Posterior vena cava (tissue), 2 donors: ENCODE results near the gene YTHDC2. TPM values are rescaled to one million over a fixed set of nuclear protein-coding genes. Genes with fewer than 3 reads are reported as not detected.
A peak's percentile ranks its signal among the peaks of the same experiment; 100 is the strongest.

Experiments
- DNase-seq: peaks from one replicate; pipeline ENCODE4 v3.0.0-alpha.2; 2020; ENCODE audit warnings: low spot score
- intact Hi-C, 2 donors: fragments of 100-400 bp; cut with DNase I; formaldehyde crosslinking; loops; one replicate each; pipeline versions ENCODE4 v1.14.1 to v1.14.2; 2022 to 2023
- long read RNA-seq, 2 donors: library from polyadenylated mRNA; unstranded; transcript quantifications; one replicate each; pipeline ENCODE4 v2.0.0, GENCODE V29; 2020 to 2021
- total RNA-seq, 2 donors: library from RNA; stranded (reverse); fragmentation: NEBNext Ultra II Directional; extraction: Animal tissue kit (Norgen Biotek cat#: 25700); gene quantifications; one replicate each; pipeline ENCODE4 v1.2.1, GENCODE V29; 2021
- donor health status: DM: yes; HTN: yes; CAD: no.
- donor health status: DM: yes; HTN: yes; CAD: no.

Gene YTHDC2
- 10 to 100 TPM; 20.9 to 23.0 TPM for total RNA-seq
- long read RNA-seq, donor 1, partial matches to known transcripts: 6 of 9 reads
- long read RNA-seq, donor 1, other reads (novel, unspliced or antisense): 2 of 9 reads
- long read RNA-seq, donor 2, partial matches to known transcripts: 23 of 27 reads
- long read RNA-seq, donor 2, other reads (novel, unspliced or antisense): 4 of 27 reads

DNA sequence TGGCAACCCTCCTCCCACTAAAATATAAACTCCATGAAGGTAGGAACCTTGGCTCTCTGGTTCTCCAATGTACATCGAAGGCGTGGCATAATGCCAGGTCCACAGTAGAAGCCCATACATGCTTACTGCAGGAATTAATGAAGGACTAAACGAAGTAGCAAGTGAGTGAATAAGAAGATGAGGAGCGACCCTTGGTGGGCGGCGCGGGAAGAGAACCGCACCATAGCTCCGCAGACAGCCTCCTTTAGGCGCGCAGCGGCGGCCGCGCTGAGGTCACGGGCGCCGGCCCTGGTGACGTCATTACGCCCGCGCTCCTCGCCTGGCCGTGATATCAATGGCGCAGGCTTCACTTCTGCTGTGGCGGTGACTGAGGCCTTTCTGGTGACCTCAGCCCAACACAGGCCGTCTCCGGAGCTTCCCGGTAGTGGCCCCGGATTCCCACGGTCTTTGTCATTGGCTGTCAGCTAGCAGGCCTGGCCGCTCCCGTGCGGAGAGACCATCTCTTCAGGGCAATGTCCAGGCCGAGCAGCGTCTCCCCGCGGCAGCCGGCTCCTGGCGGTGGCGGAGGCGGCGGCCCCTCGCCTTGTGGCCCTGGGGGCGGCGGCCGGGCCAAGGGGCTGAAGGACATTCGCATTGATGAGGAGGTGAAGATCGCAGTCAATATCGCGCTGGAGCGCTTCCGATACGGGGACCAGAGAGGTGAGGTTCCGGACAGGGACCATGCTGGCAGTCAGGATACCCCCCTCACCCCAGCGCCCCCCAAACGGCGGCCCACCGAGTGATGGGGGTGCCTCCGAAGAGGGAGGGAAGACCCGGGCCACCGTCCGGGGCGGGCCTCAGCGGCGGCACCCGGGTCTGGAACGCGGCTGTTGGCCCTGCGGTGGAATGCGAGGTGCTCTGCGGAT lies at the start of gene YTHDC2:
Gene YTHDC2 (plus strand): TSS at position 311 of the 905 bp plus-strand sequence. CDS start 202 bp downstream, at position 513.
- DNase-seq: peak; percentile 96
- intact Hi-C loops: no loop called here

DNA sequence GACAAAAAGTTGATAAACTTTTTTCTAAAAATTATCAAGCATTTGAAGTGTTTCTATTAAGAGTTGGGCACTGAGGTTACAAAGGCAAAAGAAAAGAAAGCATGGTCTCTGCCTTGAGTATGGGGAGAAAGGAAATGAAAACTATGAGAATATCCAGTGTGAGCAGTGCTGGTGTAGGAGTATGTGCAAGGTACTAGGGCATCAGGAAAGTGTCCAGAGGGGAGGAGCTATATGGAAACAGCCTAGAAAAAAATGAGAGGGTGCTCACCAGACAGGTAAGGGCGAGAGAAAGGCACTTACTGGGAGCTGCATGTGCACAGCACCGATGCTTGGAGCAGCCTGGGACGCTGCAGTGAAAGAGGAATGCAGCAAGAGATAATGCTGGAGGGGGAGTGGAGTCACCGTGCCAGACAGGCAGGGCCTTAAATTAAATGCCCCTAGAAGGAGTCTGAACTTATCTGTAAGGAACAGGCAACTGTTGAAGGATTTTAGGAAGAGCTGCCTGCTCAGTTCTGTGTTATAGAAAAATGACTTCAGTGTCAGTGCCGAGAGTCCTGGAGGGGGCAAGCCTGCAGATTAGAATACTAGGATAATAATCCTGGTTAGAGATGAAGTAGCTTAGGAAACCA lies 39.3 kb upstream of the YTHDC2 start:
- no peak for DNase-seq
- intact Hi-C loops: no loop called here

DNA sequence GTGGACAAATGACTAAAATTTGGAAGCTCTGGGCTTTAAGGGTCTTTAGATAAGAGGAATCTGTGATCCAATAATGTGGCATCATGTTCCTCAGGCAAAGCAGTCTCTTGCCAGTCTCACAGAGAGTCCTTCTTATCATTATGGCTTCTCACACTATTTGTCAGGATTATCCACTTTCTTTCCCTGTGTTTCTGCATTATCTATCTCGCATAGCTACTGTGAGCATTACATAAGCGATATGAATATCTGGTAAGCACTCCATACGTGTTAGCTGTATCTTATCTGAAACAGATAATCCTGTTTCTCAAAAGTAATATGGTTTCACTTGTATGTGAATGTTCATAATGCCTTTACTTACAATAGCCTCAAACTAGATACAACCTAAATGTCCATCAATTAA lies 34.8 kb upstream of the YTHDC2 start:
- no peak for DNase-seq
- intact Hi-C loops: no loop called here

DNA sequence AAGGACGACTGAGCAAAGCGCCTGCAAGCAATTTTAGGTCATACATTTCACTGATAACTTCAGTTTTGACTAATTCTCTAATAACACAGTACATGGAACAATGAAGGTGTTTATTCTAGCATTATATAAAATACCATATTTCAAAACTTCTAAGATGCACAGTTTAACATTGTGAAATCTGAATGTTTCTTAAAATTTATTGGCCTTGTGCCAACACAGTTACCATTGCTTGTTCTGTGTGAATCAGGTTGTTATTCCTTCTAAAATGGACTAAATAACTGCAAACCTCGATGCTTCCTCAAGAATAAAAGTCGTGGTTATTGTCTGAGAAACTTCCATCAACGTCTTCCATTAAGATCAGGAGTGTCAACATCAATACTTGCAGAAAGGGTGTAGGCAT lies 33.3 kb upstream of the YTHDC2 start:
- DNase-seq: no peak
- intact Hi-C loops: no loop called here

GRCh38 chr5:113487416-113487780 lies 26.1 kb upstream of the YTHDC2 start:
- intact Hi-C loops: no loop called here
- DNase-seq: no peak

- intact Hi-C loops: no loop called here
- peak; percentile 90 for DNase-seq
These were observed 25.5 kb upstream of the YTHDC2 start, which contains the start of gene MCC for GRCh38 chr5:113487781-113488644. Gene MCC, minus strand, starts transcription at chr5:113488453.

- intact Hi-C loops: no loop called here
- no peak for DNase-seq
These were observed 24.8 kb upstream of the YTHDC2 start for GRCh38 chr5:113488645-113489184.

DNA sequence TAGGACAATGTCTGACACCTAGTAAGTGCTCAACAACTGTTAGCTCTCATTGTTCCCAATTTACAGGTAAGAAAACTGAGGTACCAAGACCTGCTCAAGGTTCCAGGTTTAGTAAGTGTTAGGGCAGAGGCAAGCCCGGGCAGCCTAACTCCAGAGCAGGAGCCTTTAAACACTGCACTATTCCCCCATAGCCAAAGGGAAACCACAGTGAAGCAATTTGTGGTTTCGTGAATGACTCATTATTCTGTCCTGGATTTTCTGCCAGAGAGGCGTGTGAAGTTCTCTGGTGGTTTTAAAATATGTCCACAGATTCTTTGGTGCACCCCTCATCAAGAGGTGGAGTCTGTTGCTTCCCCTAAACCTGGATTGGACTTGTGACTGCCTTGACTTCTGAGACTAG lies 24.2 kb upstream of the YTHDC2 start:
- DNase-seq: no peak
- intact Hi-C loops: no loop called here

DNA sequence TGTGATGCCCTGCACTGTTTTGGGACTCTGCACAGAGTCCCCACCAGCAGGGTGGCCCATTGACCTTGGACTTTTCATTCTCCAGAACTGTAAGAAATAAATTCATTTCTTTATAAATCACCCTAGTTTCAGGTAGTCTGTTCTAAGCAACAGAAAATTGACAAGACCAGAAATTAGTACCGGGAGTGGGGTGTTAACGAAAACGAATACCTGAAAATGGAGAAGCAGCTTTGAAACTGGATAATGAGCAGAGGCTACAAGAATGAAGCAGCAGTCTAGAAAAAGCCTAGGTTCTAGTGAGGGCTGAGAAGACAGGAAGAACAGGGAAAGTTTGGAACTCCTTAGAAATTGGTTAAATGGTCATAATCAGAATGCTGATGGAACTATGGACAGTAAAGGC lies 23.2 kb upstream of the YTHDC2 start:
- DNase-seq: no peak
- intact Hi-C loops: no loop called here

DNA sequence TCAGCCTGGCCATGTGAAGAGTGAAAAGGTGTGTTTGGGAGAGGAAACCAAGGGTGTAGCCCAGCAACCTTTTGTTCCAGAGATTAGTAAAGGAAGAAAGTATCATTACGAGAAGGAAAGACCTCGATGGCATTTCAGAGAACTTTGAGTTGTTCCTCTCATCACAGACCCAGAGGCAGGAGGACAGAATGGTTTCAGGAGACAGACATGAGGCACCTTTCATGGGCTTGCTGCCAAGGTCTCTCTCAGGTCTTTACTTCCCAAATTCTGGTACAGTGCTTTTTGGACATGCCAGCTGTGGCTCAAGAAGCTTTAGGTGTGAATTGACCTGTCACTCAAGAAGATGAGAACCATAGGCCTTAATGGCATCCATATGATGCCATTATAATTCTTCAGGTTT lies 22.5 kb upstream of the YTHDC2 start:
- DNase-seq: no peak
- intact Hi-C loops: no loop called here

- intact Hi-C loops: no loop called here
- no peak for DNase-seq
These were observed 20.0 kb upstream of the YTHDC2 start for GRCh38 chr5:113493446-113493845.

DNA sequence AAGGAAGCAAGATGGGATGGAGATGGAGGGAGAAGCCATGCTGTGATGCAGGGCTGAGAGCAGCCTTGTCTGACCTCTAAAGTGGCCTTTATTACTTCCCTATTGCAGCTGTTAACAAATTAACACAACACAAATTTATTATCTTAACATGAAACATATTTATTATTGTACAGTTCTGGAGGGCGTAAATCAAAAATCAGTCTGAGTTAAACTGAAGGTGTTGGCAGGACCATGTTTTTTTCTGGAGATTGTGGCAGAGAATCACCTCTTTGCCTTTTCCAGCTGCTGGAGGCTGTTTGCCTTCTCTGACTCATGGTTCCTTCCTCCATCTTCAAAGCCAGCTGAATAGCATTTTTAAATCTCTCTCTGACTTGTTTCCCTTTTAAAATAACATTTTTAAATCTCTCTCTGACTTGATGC lies 18.1 kb upstream of the YTHDC2 start:
- no peak for DNase-seq
- intact Hi-C loops: no loop called here

DNA sequence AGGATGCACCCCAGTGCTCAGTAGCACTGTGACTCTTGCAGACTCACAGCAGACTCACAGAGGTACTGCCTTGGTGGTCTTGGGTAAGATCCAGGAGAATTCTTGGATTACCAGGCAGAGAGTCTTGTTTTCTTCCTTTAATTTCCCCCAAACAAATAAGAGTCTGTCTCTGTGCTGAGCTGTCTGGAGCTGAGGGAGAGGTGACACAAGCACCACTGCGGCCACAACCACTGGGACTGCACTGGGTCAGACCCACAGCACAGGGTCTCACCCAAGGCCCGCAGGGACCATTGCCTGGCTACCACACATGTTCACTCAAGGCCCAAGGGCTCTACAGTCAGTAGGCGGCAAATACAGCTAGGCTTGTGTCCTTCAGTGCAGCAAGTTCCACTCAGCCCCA lies 11.4 kb upstream of the YTHDC2 start:
- intact Hi-C loops: no loop called here
- no peak for DNase-seq

DNA sequence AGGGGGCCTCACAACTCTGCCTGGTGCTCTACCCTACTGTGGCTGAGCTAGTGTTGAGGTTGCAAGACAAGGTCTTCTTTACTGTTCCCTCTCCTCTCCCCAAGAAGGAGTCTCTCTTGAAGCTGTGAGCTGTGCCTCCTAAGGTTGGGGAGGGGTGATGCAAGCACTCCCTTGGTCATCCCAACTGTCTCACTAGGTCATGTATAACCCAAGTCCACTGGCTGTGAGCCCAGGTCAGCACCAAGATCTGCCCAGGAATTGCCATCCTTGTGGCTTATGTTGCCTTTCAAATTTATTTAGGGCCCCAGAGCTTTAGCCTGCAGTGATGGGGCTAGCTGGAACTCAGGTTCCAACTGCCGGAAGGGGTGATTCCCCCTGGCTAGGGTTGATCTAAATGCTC lies 10.3 kb upstream of the YTHDC2 start:
- no peak for DNase-seq

DNA sequence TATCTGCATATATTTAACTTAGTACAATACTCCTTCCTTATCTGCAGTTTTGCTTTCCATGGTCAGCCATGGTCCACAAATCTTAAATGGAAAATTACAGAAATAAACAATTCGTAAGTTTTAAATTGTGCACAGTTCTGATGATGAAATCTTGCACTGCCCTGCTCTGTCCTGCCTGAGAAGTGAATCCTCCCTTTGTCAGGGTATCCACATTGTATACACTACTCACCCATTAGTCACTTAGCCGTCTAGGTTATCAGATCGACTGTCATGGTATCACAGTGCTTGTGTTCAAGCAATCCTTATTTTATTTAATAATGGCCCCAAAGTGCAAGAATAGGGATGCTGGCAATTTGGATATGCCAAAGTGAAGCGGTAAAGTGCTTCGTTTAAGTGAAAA lies 8.3 kb upstream of the YTHDC2 start:
- no peak for DNase-seq
- intact Hi-C loops: loop anchor here in 1 of 2 donors (5.0 kb wide), 1 partner anchor 157 kb away; no protein-coding TSS in a partner anchor

More for the DNA sequence above, 10.3 kb upstream of the YTHDC2 start:
- intact Hi-C loops: no loop called here

DNA sequence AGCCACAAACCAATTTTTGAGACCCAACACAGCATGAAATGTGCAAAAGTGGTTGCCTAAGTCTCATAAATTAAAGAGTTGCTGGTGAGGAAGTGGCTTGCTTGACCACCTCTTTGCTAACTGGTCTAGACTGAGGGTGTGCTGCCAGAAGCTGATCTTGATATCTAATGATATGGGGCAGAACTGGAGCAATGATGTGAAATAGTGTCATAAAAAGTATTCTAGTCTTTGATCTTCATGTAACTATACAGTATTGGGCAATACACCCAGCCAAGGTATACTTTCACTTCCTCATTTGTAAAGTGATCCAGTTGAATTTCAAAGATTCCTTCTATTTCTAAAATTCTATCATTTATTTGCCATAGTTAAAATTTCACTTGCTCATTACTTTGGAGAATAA lies 5.9 kb upstream of the YTHDC2 start:
- intact Hi-C loops: loop anchor here in 1 of 2 donors (5.0 kb wide), 1 partner anchor 155 kb away; no protein-coding TSS in a partner anchor
- DNase-seq: no peak

DNA sequence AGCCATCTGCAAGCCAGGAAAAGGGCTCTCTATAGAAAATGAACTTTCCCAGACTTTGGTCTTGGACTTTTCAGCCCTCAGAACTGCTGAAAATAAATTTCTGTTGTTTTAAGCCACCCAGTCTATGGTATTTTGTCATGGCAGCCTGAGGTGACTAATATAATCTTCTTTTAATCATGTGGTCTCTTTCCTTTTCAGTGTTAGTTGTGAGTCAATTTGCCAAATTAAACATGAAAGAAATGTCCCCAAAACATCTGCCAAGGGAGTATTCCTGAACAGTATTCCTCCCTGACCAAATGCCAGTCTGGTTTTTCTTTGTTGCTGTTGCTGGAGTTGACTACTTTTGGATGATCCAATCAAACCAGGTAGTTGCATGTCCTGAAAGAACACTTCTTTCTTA lies 4.7 kb upstream of the YTHDC2 start:
- intact Hi-C loops: loop anchor here in 1 of 2 donors (5.0 kb wide), 1 partner anchor 154 kb away; no protein-coding TSS in a partner anchor

GRCh38 chr5:113510836-113511451 lies 2.5 kb upstream of the YTHDC2 start:
- no peak for DNase-seq
- intact Hi-C loops: no loop called here

More for the DNA sequence above, 4.7 kb upstream of the YTHDC2 start:
- DNase-seq: no peak

DNA sequence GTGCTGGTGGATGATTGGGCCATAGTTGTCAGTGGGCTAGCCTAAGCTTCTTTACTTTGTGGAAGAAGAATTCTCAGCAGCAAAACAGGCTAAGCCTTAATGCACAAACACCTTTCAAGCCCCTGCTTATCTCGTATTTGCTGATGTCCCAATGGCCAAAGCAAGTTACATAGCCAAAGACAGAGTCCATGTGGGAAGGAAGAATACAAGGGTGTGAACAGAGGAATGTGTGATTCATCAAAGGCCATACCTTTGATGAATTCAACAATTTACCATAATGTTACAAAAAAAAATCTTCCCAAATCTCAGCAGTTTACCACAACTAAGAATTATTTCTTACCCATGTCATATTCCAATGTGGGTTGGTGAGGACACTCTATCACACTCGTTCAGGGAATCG lies 1.2 kb upstream of the YTHDC2 start:
- DNase-seq: no peak
- intact Hi-C loops: no loop called here
